Panc1 (cell line): Measurements from ENCODE around the gene TGFBR1.

Experiments
- POLR2AphosphoS5 ChIP-seq: IDR thresholded peaks from 2 replicates; pipeline ENCODE4 v1.6.1; 2012; ENCODE audit warnings: mild to moderate bottlenecking, low read depth, low read length, moderate library complexity
- SIN3A ChIP-seq: IDR thresholded peaks from 2 replicates; pipeline ENCODE4 v1.6.1; 2012; ENCODE audit warnings: low read depth, mild to moderate bottlenecking, low read length, moderate library complexity, borderline replicate concordance; ENCODE audit not compliant: insufficient read depth
- TCF7L2 ChIP-seq: IDR thresholded peaks from 2 replicates; pipeline ENCODE4 v1.6.1; 2011; ENCODE audit warnings: mild to moderate bottlenecking, low read depth, low read length, inconsistent platforms
- TF ChIP-seq, protein P1 (sequence below): fragments of 450-650 bp; IDR thresholded peaks from 2 replicates; pipeline ENCODE4 v1.5.1; 2017; ENCODE audit warnings: mild to moderate bottlenecking
- TF ChIP-seq, protein P2 (sequence below), 2 experiments: IDR thresholded peaks; 2 replicates each; pipeline ENCODE4 v1.6.1; 2011 to 2012; ENCODE audit warnings: low read depth in 2 of 2, control low read depth in 1 of 2, low read length in 1 of 2, mild to moderate bottlenecking in 1 of 2, moderate library complexity in 1 of 2; ENCODE audit not compliant: insufficient read depth in 1 of 2

DNA sequence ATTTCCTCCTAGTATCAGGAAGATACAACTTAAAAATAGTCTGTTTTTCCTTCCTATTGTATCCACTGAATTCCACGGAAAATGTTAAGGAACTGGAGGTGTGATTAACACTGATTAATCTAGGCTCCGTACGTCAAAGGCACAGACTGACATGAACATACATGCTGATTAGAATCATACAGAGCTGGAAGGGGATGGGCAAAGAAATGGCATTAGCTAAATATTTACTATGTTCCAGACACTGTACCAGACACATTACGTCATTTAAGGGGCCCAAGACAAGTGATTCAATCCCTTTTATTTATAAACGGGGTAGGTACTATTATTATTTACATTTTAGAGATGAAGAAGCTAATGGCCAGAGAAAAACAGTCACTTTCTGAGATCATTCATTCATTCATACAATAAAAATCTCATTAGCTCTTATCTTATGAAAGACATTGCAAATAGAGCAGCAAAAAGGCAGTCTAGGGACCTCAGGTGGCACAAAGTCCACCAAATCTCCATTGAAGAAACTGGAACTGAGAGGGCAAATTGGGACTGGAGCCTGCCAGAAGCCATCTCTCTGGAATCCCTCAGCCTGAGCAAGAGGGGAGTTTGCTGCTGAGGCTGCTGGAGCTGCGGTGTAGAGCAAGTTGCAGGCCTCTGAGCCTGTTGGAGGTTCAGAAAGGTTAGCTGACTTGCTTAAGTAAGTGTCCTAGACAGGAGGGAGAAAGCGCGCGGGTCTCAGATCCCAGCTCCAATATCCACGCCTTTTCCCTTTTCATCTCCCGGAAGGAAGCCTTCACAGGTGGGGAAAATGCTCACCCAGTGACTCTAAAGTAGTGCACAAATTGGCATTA is 1.6 kb upstream of the TGFBR1 start:
- TF ChIP-seq, protein P1, sequence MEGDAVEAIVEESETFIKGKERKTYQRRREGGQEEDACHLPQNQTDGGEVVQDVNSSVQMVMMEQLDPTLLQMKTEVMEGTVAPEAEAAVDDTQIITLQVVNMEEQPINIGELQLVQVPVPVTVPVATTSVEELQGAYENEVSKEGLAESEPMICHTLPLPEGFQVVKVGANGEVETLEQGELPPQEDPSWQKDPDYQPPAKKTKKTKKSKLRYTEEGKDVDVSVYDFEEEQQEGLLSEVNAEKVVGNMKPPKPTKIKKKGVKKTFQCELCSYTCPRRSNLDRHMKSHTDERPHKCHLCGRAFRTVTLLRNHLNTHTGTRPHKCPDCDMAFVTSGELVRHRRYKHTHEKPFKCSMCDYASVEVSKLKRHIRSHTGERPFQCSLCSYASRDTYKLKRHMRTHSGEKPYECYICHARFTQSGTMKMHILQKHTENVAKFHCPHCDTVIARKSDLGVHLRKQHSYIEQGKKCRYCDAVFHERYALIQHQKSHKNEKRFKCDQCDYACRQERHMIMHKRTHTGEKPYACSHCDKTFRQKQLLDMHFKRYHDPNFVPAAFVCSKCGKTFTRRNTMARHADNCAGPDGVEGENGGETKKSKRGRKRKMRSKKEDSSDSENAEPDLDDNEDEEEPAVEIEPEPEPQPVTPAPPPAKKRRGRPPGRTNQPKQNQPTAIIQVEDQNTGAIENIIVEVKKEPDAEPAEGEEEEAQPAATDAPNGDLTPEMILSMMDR, result no peak
- no peak for TF ChIP-seq SIN3A
- TF ChIP-seq POLR2AphosphoS5, result no peak
- TF ChIP-seq, protein P2, sequence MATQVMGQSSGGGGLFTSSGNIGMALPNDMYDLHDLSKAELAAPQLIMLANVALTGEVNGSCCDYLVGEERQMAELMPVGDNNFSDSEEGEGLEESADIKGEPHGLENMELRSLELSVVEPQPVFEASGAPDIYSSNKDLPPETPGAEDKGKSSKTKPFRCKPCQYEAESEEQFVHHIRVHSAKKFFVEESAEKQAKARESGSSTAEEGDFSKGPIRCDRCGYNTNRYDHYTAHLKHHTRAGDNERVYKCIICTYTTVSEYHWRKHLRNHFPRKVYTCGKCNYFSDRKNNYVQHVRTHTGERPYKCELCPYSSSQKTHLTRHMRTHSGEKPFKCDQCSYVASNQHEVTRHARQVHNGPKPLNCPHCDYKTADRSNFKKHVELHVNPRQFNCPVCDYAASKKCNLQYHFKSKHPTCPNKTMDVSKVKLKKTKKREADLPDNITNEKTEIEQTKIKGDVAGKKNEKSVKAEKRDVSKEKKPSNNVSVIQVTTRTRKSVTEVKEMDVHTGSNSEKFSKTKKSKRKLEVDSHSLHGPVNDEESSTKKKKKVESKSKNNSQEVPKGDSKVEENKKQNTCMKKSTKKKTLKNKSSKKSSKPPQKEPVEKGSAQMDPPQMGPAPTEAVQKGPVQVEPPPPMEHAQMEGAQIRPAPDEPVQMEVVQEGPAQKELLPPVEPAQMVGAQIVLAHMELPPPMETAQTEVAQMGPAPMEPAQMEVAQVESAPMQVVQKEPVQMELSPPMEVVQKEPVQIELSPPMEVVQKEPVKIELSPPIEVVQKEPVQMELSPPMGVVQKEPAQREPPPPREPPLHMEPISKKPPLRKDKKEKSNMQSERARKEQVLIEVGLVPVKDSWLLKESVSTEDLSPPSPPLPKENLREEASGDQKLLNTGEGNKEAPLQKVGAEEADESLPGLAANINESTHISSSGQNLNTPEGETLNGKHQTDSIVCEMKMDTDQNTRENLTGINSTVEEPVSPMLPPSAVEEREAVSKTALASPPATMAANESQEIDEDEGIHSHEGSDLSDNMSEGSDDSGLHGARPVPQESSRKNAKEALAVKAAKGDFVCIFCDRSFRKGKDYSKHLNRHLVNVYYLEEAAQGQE (IDR thresholded peaks at IDR 0.05; ENCODE audit: insufficient read depth in 1 of 2, low read depth in 2 of 2, low read length in 1 of 2), result no peak
- TF ChIP-seq TCF7L2, result no peak
